Motor neuron (in vitro differentiated cells): Measurements from ENCODE around the gene SPINK8. TPM values are rescaled to one million over a fixed set of nuclear protein-coding genes. Genes with fewer than 3 reads are reported as not detected.
"Not testable (repeated sequence)": the region's sequence is repeated elsewhere in the genome, so short reads cannot be mapped to it uniquely, and the experiment has no call there.

Experiments
- ATAC-seq, 8 experiments: fragments of 200-7000 bp; cut with Tn5 transposase; replicated peaks in 6 of 8; 2 replicates each; pipeline ENCODE4 v1.8.0; 2021; ENCODE audit warnings: mild to moderate bottlenecking in 8 of 8, moderate library complexity in 8 of 8
- H3K27ac ChIP-seq, 2 donors: fragments of 250-450 bp; sonication (Bioruptor Pico); 2 replicates each; pipeline ENCODE4 v1.9.0; 2021; ENCODE audit warnings: antibody characterized with exemption in 2 of 2, mild to moderate bottlenecking in 2 of 2, moderate library complexity in 1 of 2
- H3K4me1 ChIP-seq, 2 donors: fragments of 250-450 bp; sonication (Bioruptor Pico); replicated peaks in 1 of 2; 2 replicates each; pipeline ENCODE4 v1.6.1; 2021; ENCODE audit warnings: antibody characterized with exemption in 2 of 2, mild to moderate bottlenecking in 2 of 2, moderate library complexity in 1 of 2
- H3K4me3 ChIP-seq, 5 donors: fragments of 250-450 bp; sonication (Bioruptor Pico); 2 replicates each; pipeline ENCODE4 v1.9.0; 2021; ENCODE audit warnings: antibody characterized with exemption in 5 of 5, mild to moderate bottlenecking in 5 of 5, moderate library complexity in 4 of 5
- WGBS, 10 experiments: fragments of 450-650 bp; shearing (Covaris generic); methylation state at CpG; one replicate each; pipeline ENCODE4 v1.0.0; 2022; 5-methylcytosine and 5-hydroxymethylcytosine counted together
- in situ Hi-C, 9 experiments: fragments of 400-800 bp; cut with MboI; loops; one replicate each; pipeline ENCODE4 v1.15.0; 2021; ENCODE audit warnings: low sequenced_read_pairs in 9 of 9, low pct_unique_long_range_greater_than_20kb in 2 of 9; ENCODE audit not compliant: unreplicated experiment in 9 of 9
- total RNA-seq, 8 experiments: library from RNA; unstranded; fragments of 300-600 nt; gene quantifications; 2 replicates each; pipeline versions ENCODE4 v1.2.3 to v1.2.4, GENCODE V29; 2022

Gene SPINK8
- total RNA-seq, 8 experiments from 2014 or later: not detected

GRCh38 chr3:48286308-48286707 lies 47.2 kb downstream of the SPINK8 start:
- Histone ChIP-seq H3K27ac (no peak overlapping the region), H3K4me3 (no peak overlapping the region), H3K4me1 (peaks cover 0 to 1% of the 10 kb centered on the region in 2 donors)
- ATAC-seq: no peak
- in situ Hi-C loops: no loop called here
- 67 to 100% (median 100%) methylated on average over 1 to 3 of the region's 3 CpGs; no CpG with 5 or more reads in 4 of the 10 experiments for WGBS, 10 experiments

DNA sequence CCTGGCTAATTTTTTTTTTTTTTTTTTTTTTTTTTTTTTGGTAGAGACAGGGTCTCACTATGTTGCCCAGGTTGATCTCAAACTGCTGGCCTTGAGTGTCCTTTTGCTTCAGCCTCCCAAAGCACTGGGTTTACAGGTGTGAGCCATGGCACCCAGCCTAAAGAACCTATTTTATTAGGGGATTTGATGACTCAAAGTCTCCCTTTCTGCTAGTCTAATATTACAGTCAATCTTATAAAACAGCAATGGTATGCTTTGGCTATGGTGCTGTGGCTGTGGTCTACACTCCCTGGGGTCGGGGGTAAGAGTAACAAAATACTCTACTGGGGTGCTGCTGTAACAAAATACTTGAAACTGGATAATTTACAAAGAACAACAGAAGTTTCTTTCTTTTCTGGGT lies 47.8 kb downstream of the SPINK8 start:
- no peak for ATAC-seq
- Histone ChIP-seq H3K4me3 (no peak overlapping the region), H3K27ac (no peak overlapping the region), H3K4me1 (peaks cover 0 to 4% of the 10 kb centered on the region in 2 donors)
- in situ Hi-C loops: no loop called here
- WGBS, 10 experiments: 83 to 100% (median 100%) methylated on average over 1 of the region's 1 CpG; no CpG with 5 or more reads in 4 of the 10 experiments

DNA sequence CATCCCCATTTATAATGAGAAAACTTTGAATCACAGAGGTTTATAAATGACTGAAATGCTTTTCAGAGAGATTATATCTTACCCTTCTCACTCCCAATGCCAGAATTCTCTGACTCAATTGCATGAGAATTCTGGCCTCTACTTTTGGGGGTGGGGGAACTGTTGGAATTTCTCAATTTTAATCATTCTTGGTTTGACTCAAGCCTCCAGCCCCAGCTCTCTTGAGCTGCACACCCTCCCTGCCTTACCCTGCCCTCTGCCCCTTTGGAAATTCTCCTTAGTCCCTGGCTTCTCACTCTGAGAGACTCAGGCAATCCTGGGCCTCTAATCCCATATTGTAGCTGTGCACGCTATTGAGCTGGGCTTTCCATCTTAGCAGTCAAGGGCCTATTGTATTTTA lies 48.3 kb downstream of the SPINK8 start:
- Histone ChIP-seq H3K4me3 (no peak overlapping the region), H3K27ac (no peak overlapping the region), H3K4me1 (peaks cover 0 to 4% of the 10 kb centered on the region in 2 donors)
- no peak for ATAC-seq
- WGBS, 10 experiments: 86 to 100% (median 100%) methylated on average over 1 of the region's 1 CpG; no CpG with 5 or more reads in 6 of the 10 experiments
- in situ Hi-C loops: no loop called here

- in situ Hi-C loops: no loop called here
- no peak overlapping the region for H3K4me3 ChIP-seq
- H3K4me1 ChIP-seq: peaks cover 18 to 26% of the 10 kb centered on the region in 2 donors
- ATAC-seq: peak in 4 of 8 experiments; percentile 18 to 89 (median 77)
- WGBS, 10 experiments: 21 to 88% (median 64%) methylated on average over 1 to 4 of the region's 4 CpGs
- peak overlapping the region in 1 of 2 donors; percentile 1 for H3K27ac ChIP-seq
These were observed 52.6 kb downstream of the SPINK8 start for GRCh38 chr3:48280881-48281280.

DNA sequence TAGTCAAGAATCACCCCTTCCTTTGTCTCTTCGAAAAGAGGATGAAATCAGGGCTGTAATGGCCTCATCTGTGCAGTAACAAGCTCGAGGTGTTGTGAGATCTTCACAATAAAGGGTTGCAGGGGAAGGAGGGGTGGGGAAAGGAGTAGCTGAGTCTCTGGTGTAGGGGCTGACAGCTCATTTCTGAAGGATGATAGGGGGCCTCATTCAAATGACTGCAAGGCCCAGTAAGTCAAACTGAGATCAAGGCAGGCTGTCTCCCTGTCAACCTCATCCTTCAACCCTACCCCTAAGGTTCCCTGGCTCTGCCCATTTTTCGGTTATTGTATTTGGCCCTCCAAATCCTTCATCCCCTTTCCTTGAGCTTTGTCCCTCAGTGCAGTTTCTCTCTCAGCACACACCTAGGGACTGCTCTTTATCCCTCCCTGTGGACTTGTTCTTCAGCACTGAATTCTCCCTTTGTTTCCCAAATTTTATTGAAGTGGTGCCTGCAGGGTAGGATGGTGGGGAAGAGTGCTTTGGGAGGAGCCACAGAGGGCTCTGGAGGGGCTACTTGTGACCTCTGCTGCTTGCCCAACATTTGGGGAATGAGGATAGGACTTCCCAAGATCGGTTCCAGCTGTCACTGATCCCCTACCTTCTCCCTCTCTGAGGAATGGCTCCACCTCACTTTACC lies 54.4 kb downstream of the SPINK8 start:
- H3K27ac ChIP-seq: no peak overlapping the region
- WGBS, 10 experiments: 40 to 75% (median 70%) methylated on average over 1 to 4 of the region's 4 CpGs; no CpG with 5 or more reads in 3 of the 10 experiments
- ATAC-seq: no peak
- H3K4me1 ChIP-seq: peaks cover 18 to 26% of the 10 kb centered on the region in 2 donors
- no peak overlapping the region for H3K4me3 ChIP-seq
- in situ Hi-C loops: loop anchor here in 1 of 9 experiments (10.0 kb wide), 1 partner anchor 156 kb away; the partner anchor contains the start of gene PLXNB1

DNA sequence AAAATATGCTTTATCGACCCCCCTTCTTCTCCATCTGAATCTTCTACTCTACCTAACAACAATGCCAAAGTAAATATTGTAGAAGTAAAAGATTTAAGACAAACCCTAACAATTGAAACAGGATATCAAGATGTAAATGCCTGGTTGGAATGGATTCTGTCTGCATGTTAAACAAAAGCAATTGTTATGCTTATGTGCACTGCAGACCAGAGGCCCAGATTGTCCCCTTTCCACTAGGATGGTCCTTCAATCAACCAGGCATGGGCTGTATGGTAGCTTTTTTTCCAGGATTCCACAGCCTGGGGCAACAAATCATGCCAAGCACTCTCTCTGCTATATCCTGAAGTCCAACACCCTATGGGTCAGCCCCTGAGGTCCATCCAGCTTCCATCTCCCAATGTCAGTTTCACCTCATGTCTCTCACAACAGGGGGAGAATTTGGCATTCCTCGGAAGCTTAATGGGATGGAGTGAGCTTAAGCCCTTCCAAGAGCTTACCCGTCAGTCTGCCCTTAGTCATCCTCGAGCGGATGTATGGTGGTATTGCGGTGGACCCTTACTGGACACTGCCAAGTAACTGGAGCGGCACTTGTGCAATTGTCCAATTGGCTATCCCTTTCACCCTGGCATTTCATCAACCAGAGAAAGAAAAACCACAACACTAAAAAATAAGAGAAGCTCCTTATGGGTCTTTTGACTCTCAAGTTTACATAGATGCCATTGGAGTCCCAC lies 56.4 kb downstream of the SPINK8 start:
- 0 to 93% (median 74%) methylated on average over 1 to 7 of the region's 7 CpGs; no CpG with 5 or more reads in 4 of the 10 experiments for WGBS, 10 experiments
- Histone ChIP-seq H3K4me1 (peaks cover 18 to 26% of the 10 kb centered on the region in 2 donors), H3K27ac (no peak overlapping the region), H3K4me3 (no peak overlapping the region)
- in situ Hi-C loops: loop anchor here in 1 of 9 experiments (10.0 kb wide), 1 partner anchor 158 kb away; the partner anchor contains the start of gene PLXNB1
- peak in 2 of 8 experiments; percentile 23 to 29 for ATAC-seq

DNA sequence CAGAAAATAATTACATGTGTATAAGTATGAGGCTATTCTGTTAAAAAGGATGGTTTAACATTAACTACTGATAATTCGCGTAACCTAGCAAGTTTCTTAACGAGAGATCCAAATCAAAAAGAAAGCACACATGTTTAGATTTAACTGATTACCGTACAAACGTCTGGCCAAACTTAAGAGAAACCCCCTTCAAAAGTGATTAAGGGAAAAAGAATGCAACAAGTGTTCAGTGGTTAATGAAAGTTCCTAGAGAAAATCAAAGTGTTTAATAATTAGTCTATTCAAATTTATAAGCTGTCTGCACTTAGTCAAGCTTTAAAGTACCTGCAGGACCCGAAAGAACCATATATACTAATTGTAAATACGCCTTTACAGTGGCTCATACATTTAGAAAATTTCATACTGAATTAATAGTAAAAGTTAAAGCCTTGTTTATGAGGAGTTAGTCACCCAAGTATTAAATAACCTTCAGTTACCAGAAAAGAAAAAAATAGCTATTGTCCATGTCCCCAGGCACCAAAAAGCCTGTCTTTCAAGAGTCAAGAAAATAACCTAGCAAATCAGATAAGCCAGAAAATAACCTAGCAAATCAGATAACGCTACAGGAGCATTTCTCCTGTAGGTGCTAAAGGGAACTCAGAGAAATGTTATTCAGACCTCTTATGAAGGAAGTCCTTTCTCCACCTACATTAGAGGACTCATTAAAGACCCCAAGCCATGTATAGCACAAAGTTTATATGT lies 58.0 kb downstream of the SPINK8 start:
- Histone ChIP-seq H3K4me3 (no peak overlapping the region), H3K4me1 (peaks cover 18 to 22% of the 10 kb centered on the region in 2 donors), H3K27ac (no peak overlapping the region)
- ATAC-seq: no peak
- in situ Hi-C loops: loop anchor here in 1 of 9 experiments (10.0 kb wide), 1 partner anchor 159 kb away; the partner anchor contains the start of gene PLXNB1
- 43 to 100% (median 80%) methylated on average over 2 to 8 of the region's 8 CpGs for WGBS, 10 experiments

- ATAC-seq: no peak
These were observed 59.0 kb downstream of the SPINK8 start for GRCh38 chr3:48274452-48274851.

DNA sequence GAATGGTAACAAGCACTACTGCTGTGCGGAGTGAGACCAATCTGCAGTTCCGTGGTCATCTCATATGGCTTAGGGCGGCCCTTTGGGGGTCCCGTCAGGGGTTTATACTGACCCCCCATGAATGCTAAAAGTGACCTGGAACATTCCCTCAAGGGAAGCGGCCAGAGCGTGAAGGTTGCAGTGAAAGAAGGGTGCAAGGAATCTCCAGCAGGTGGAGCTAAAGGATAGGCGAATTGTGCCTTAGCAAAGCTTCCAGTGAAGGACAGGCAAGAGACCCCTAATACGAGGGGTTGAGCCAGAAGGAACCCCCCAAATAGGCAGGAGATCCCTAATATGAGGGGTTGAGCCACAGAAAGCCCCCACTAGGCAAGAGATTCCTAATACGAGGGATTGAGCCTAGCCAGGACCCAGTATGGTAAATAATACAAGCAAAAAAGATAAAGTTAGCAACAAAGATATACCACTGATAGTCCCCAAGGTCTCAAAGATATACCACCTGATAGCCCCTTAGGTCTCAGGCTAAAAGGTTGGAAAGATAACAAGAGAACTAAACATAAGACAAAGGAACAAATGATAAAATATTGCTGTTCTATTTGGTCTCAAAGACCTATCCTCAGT lies 59.8 kb downstream of the SPINK8 start:
- ATAC-seq: peak; percentile 9 to 88 (median 68)
- Histone ChIP-seq H3K4me1 (peaks cover 15 to 17% of the 10 kb centered on the region in 2 donors), H3K4me3 (no peak overlapping the region), H3K27ac (no peak overlapping the region)
- 0 to 67% (median 16%) methylated on average over 1 to 6 of the region's 9 CpGs; no CpG with 5 or more reads in 2 of the 10 experiments for WGBS, 10 experiments
- in situ Hi-C loops: loop anchor here in 5 of 9 experiments (10.0 to 25.0 kb wide), 2 partner anchors 161 to 164 kb away; partner anchors contain the start of genes PLXNB1 (in 5 of the 5), ATRIP (in 4 of the 5), CCDC51 (in 4 of the 5) and TMA7 (in 4 of the 5)

More at GRCh38 chr3:48274452-48274851, 59.0 kb downstream of the SPINK8 start:
- H3K4me3 ChIP-seq: no peak overlapping the region
- H3K4me1 ChIP-seq: peaks cover 18 to 22% of the 10 kb centered on the region in 2 donors
- in situ Hi-C loops: loop anchor here in 5 of 9 experiments (10.0 to 25.0 kb wide), 2 partner anchors 160 to 163 kb away; partner anchors contain the start of genes PLXNB1 (in 5 of the 5), ATRIP (in 4 of the 5), CCDC51 (in 4 of the 5) and TMA7 (in 4 of the 5)
- H3K27ac ChIP-seq: no peak overlapping the region
- WGBS, 10 experiments: 25 to 100% (median 97%) methylated on average over 2 to 3 of the region's 10 CpGs; no CpG with 5 or more reads in 4 of the 10 experiments

- peaks cover 6 to 7% of the 10 kb centered on the region in 2 donors for H3K4me1 ChIP-seq
- 90 to 100% (median 100%) methylated on average over 1 to 5 of the region's 38 CpGs; no CpG with 5 or more reads in 6 of the 10 experiments for WGBS, 10 experiments
- no peak for ATAC-seq
These were observed 61.5 kb downstream of the SPINK8 start for GRCh38 chr3:48271763-48272498.

GRCh38 chr3:48271223-48271622 lies 62.2 kb downstream of the SPINK8 start:
- not testable (repeated sequence) for H3K4me1 ChIP-seq, H3K4me3 ChIP-seq, H3K27ac ChIP-seq, ATAC-seq
- WGBS, 10 experiments: 87 to 100% (median 100%) methylated on average over 1 to 9 of the region's 10 CpGs; no CpG with 5 or more reads in 1 of the 10 experiments
- in situ Hi-C loops: loop anchor here in 5 of 9 experiments (10.0 to 25.0 kb wide), 2 partner anchors 164 to 166 kb away; partner anchors contain the start of genes PLXNB1 (in 5 of the 5), ATRIP (in 4 of the 5), CCDC51 (in 4 of the 5) and TMA7 (in 4 of the 5)

More at GRCh38 chr3:48271763-48272498, 61.5 kb downstream of the SPINK8 start:
- Histone ChIP-seq H3K4me3 (no peak overlapping the region), H3K27ac (no peak overlapping the region)
- in situ Hi-C loops: loop anchor here in 5 of 9 experiments (10.0 to 25.0 kb wide), 2 partner anchors 163 to 165 kb away; partner anchors contain the start of genes PLXNB1 (in 5 of the 5), ATRIP (in 4 of the 5), CCDC51 (in 4 of the 5) and TMA7 (in 4 of the 5)
